Lung microvascular endothelial cell (primary cell): ENCODE results near the gene SPTLC3. TPM values are rescaled to one million over a fixed set of nuclear protein-coding genes. Genes with fewer than 3 reads are reported as not detected.
A peak's percentile ranks its signal among the peaks of the same experiment; 100 is the strongest.

Experiments
- DNase-seq, 2 donors: peaks; one replicate each; pipeline versions ENCODE4 v3.0.0 to v3.0.0-alpha.2; 2010; ENCODE audit warnings: low read depth in 2 of 2
- total RNA-seq: library from RNA; depleted of rRNA; stranded (reverse); fragments of >200 nt; gene quantifications from 2 replicates; pipeline ENCODE4 v1.2.1, GENCODE V29; 2014

The SPTLC3 gene
- total RNA-seq, 1 donor from 2014 or later, result under 0.01 TPM

GRCh38 chr20:13092111-13092510 is 83.3 kb downstream of the SPTLC3 start:
- DNase-seq, result no peak

- DNase-seq, result no peak
These were observed 86.2 kb downstream of the SPTLC3 start for GRCh38 chr20:13094976-13095375.

DNA sequence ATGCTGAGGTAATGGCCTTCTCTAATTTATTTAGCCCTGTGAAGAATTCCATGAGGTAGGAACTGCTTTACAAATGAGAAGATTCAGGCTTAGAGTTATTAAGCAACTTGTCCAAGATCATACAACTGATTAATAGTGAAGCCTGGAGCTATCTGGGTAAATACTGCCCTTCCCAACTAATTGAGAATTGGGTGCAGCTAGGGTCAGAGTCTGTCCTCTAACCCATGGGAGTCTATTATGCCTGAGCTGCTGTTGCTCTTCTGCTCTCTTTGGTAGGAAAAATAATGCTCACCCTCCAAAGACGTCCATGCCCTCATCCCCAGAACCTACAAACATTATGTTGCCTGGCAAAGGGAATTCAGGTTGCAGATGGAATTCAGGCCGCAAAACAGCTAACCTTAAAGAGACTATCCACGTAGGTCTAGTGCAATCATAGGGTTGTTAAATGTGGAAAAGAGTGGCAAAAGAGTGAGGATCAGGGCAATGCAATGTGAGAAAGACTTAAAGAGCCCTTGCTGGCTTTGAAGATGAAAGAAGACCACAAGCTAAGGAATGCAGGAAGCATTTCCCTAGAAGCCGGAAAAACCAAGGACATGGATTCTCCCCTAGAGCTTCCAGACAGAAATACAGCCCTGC is 90.1 kb downstream of the SPTLC3 start:
- no peak for DNase-seq

GRCh38 chr20:13099676-13100075 is 90.9 kb downstream of the SPTLC3 start:
- no peak for DNase-seq

GRCh38 chr20:13101276-13101675 is 92.5 kb downstream of the SPTLC3 start:
- DNase-seq, result no peak

DNA sequence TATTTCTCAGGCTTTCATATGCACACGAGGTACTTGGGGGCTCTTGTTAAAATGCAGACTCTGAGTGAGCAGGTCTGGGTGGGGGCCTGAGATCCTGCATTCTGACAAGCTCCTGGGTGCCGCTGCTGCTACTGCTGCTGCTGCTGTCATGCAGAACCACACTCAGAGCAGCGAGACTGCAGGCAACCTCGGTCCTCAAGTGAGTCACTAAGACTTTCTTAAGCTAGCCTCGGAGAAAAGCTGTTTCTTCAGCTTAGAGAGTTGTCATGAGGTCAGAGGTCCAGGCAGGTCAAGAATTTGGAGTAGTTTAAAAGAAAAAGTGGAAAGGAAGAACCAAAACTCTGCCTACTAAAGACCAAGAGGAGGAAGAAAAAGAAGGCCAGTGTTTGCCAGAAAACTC is 92.9 kb downstream of the SPTLC3 start:
- DNase-seq, result no peak

DNA sequence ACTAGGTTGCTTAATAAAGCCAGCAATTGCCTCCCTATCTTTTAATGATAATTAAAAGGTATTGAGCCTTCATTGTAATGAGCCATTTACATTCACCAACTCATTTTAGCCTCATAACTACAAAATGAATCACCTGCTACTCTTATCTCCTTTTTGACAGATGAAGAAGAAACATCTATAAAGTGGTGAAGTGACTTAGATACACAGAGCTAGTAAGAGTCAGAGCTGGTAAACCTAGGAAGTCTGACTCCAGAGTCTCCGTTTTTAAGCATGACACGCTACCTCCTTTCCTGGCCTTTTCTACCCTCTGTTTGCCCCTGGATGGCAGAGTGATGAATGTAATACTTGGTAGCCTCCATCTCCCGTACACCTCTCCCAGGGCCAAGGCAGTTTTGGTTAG is 93.5 kb downstream of the SPTLC3 start:
- DNase-seq, result no peak

DNA sequence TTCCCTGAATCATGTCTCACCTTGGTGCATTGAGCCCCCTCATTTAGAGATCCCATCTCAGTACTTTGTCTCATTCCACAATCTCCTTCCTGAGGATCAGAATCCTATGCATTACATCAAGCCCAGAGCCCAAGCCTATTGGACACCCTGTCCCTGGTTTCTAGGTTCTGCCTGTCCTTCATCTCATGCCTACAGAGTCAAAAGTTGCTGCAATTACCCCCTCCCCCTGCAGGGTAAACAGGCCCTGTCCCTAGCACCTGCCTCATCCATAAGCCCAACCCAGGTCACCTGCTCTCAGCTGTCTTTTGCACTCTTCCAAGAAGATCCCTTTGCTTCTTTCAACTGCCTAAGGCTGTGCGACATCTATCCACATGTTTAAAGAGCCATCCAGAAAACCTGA is 93.9 kb downstream of the SPTLC3 start:
- DNase-seq, result no peak

DNA sequence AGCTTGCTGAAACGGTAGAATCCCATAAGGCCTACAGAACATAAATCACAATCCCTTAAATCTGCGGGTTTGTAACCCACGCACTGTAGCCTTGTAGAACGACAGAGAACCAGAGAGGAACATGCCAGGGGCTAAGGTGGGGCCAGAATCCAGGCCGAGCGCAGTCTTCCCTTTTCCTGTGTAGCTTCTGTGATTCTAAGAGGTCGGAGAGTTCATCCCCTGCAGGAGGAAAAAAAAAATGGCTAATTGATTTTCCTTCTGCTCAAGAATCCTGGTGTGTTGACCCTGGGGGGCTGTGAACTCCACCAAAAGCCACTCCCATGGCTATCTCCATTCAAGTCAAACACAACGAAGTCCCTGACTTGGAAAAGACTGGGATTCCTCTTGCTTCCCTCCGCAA is 96.3 kb downstream of the SPTLC3 start:
- no peak for DNase-seq

- peak; percentile 40 to 58 for DNase-seq
These were observed 97.2 kb downstream of the SPTLC3 start for GRCh38 chr20:13105864-13106457.

GRCh38 chr20:13109658-13110057 is 100.9 kb downstream of the SPTLC3 start:
- DNase-seq, result no peak

GRCh38 chr20:13110796-13111195 is 102.0 kb downstream of the SPTLC3 start:
- no peak for DNase-seq

- no peak for DNase-seq
These were observed 102.6 kb downstream of the SPTLC3 start for GRCh38 chr20:13111249-13111911.

GRCh38 chr20:13113731-13114130 is 105.0 kb downstream of the SPTLC3 start:
- no peak for DNase-seq

GRCh38 chr20:13117200-13117599 is 108.4 kb downstream of the SPTLC3 start:
- no peak for DNase-seq

GRCh38 chr20:13118676-13119075 is 109.9 kb downstream of the SPTLC3 start:
- no peak for DNase-seq

DNA sequence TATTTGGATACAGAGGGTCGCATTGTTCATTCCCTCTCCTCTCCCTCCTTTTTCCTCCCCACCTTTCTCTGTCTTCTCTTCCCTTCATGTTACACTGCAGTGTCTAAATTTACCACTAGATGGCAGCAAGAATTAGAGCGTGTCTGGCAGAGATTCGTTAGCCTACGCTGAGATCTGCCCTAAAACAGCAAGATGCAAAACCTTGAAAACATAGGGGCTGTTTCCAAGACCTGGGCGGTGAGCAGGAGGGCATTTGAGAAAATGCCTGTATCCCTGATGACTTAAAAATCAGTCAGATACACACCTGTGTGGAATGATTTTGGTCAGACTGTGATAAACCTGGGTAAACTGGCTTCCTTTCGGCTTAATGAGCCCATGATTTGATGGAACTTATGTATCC is 110.8 kb downstream of the SPTLC3 start:
- DNase-seq, result peak; percentile 69 to 76

GRCh38 chr20:13120471-13120870 is 111.7 kb downstream of the SPTLC3 start:
- no peak for DNase-seq

DNA sequence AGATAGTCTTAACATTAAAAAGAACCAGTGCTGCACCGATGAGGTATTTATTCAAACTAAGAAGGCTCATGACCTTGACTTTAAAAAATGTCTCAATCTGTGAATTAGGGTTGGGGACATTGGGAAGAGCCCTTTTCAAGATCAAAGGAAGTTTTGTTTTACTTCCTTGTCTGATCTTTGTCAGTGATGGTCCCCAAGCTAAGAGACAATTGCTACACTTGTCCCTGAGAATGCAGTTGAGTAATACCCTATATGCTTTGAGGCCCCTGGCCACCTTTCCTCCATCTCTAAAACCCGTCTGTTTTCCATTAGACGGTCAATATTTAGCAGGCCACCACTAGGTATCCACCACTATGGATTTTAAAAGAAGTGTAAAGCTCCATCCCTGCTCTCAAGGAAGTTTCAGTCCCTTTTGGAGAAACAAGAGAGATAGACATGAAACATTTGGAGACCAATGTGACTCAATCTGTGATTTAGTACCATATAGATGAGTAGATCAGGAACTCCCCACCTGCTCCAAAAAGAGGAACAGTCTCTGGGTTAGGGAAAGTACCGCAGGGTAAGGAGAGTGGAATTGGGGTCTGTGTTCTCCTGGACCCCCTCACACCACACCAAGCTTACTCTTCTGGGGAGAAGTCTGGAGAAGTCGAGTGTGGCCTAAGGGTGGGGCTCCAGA is 113.2 kb downstream of the SPTLC3 start:
- DNase-seq, result no peak

- no peak for DNase-seq
These were observed 116.7 kb downstream of the SPTLC3 start for GRCh38 chr20:13125486-13125885.

DNA sequence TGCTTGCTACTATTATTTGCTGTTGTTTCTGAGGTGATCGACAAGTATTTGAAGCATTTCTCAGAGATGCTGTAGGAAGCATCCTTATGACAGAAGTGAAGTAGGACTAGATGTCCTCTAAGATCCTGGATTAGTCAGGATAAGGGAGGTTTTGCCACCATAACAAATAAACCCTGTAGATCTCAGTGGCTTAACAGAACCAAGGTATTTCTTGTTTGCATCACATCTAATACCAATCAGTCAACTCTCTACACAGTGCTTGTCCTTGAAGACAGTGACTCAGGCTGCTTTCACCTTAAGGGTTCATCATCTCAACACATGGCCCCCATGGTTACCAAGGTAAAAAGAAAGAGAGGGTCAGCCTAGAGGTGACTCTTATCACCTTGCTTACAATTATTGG is 119.4 kb downstream of the SPTLC3 start:
- no peak for DNase-seq

- DNase-seq, result no peak
These were observed 121.4 kb downstream of the SPTLC3 start for GRCh38 chr20:13130061-13130706.
